ENCODE data around the gene PDE8B.

DNA sequence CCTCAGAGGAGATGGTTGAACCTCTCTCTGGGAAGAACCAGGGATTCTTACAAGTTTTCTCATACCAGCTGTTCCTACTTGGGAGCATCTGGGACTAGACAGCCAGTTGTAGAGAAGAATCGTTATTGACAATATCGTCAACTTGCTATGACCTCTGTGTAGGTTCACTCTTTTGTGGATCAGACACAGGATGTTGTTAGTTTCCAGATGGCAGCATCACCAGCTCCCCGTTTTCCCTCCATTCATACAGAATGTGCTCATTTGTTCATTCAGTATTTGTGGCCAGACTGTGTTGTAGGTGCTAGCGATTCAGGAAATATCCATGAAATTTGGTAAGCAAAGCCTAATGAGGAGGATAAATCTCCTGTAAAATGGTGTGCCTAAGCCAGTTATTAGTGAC, 3.7 kb downstream of the PDE8B start:
- TF ChIP-seq GATA3 (IDR thresholded peaks at IDR 0.05; ENCODE audit: low read depth, low read length) (no peak), GATA2 (IDR thresholded peaks at IDR 0.05; ENCODE audit: low read depth, low read length) (no peak)

Measured in SH-SY5Y (cell line).